AML-193 (cell line): ENCODE measurements around the gene RBM46.
"Not testable (repeated sequence)": the region's sequence is repeated elsewhere in the genome, so short reads cannot be mapped to it uniquely, and the experiment has no call there.

ENCODE experiments used
- DNase-seq, 2 experiments: peaks; one replicate each; lab custom pipeline; 2025; lab: John Stamatoyannopoulos, UW

RBM46 gene

DNA sequence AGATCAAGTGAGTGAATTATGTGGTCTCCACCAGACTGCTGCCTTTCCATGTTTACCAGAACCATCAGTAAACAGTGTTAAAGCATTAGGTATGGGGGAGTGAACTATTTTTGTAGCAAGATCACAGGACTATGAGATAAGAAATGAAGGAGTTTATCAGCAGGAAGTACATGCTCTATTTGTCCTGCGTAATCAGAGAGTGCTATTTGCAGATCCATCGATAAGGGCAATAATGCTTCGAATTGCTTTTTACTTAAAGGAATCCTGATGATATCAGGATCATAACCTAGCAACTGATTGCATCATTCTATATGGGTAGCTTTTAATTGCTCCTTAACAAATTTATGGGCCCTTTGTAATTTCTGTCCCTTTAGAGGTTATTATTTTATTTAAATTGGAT, 57.1 kb downstream of the RBM46 start:
- no peak for DNase-seq

DNA sequence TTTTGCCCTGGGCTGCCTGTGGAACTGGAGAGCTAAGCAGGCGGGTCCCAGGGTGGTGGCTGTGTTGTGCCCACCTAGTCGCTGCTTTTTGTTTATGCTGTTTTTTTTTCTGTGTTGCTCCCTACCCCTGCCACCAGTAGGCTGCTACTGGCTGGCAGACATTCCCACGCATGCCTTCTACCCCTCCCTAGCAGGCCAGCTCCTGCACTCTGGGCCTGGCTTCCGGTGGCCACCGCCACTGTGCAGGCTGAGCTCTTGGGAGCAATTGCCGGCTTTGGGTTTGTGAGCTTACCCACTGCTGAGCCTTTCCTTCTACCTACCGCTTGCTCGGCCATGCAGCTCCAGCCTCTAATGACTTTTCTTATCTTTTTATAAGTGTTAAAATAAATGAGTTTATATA, 57.6 kb downstream of the RBM46 start:
- no peak for DNase-seq

DNA sequence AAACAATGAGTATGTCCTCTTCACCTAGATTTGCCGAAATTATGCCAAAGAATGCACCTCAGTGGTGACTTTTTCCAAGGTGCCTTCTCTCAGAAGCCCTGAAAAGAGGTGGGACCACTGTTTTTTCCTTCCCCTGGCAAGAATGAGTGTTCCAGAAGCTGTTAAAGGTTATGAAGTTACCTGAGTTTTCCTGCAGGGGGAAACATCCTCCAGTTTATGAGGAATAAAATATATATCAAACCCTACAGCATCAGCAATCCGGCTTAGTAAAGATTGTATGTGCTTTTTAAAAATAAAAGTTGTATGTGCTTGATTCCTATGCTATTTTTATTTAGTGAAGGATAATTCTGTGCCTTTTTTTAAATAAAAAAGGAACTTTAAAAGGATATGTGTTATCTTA, 73.3 kb downstream of the RBM46 start:
- no peak for DNase-seq

DNA sequence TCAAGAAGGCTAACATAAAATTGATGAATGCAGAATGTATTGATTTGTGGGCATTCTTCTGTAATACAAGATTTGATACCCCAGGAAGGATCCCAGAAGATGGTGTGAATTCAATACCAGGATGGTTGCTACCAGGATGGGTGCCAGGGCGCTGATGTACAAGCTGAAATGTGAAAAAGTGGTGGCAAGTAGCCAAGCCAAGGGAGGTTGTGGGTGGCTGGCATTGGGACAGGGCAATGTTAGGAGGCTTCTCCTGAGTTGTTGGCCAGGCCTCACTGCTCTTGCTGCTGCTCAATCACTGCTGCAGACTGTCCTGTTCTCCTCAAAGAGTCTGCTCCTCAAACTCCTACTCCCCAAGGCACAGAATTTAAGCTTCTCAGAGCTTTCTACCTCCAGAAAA, 77.1 kb downstream of the RBM46 start:
- DNase-seq = no peak

DNA sequence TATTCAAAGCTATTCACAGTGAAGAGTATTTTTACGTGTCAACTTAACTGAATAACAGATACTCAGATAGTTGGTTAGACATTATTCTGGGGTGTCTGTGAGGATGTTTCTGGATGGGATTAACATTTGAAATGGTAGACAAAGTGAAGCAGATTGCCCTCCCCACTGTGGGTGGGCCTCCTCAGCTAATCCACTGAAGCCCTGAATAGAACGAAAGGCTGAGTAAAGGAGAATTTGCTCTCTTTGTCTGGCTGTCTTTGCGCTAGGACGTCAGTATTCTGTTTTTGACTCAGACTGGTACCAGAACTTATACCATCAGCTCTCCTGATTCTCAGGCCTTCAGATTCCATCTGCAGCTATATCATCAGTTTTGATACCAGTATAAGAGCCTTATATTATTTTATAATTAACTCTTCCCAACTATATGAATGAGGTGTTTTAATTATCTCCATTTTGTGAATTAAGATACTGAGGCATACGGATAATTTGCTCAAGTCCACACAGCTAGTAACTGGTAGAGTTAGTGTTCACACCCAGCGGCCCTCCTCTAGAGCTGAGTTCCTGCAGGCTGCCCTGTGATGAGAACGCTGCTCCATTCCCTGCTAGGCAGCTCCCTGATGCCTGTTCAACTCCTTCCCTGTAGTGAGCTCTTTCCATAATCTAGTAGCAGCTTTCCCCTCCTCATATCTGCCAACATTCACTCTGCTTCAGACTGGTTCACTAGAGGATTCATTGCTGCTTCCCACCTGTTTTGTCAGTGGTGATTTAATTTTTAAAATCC, 87.5 kb downstream of the RBM46 start:
- no peak for DNase-seq

DNA sequence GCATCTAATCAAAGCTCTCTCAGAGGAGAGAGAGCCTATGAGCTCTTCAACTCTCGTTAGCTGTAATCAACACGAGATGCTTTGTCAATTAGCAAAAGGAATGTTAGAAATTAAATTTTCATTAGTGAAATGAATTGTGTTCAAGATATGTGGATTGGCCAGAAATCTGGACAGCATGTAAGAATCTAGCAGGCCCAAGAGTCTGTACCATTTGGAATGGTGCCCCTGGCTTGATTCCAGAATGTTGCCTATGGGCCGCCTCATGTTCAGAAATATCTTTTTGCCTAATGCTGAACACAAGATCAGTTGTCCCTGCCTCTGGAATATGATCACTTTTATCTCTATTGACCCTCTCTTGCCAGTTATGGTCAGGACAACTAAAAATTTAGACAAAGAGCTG, 88.2 kb downstream of the RBM46 start:
- DNase-seq = no peak

DNA sequence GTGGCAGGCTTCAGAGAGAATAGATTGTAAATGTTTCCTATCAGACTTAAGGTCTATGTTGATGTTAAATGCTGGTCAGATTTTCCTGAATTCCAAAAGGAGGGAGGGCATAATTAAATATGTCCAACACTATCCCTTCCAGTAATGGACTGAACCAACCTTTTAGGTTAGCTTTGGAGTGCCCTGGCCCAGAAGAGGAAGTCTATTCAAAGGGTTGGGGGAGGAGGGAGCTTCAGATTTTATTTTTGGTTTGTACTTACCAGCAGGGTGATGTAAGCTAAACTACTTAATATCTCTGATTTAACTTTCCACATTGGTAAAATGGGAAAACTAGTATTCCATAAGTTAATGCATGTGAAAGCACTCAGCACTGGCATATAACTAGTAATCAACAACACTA, 91.1 kb downstream of the RBM46 start:
- no peak for DNase-seq

DNA sequence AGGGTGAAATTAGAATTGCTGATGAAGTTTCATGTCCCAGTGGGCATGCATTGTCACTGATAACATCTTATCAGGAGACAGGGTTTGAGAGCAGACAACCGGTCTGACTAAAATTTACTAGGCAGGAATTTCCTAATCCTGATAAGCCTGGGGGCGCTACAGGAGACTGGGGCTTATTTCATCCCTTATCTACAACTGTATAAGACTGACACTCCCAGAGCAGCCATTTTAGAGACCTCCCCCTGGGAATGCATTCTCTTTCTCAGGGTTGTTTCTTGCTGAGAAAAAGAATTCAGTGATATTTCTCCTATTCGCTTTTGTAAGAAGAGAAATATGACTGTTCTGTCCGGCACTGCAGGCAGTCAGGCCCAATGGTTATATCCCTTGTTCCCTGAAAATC, 93.0 kb downstream of the RBM46 start:
- not testable (repeated sequence) for DNase-seq

DNA sequence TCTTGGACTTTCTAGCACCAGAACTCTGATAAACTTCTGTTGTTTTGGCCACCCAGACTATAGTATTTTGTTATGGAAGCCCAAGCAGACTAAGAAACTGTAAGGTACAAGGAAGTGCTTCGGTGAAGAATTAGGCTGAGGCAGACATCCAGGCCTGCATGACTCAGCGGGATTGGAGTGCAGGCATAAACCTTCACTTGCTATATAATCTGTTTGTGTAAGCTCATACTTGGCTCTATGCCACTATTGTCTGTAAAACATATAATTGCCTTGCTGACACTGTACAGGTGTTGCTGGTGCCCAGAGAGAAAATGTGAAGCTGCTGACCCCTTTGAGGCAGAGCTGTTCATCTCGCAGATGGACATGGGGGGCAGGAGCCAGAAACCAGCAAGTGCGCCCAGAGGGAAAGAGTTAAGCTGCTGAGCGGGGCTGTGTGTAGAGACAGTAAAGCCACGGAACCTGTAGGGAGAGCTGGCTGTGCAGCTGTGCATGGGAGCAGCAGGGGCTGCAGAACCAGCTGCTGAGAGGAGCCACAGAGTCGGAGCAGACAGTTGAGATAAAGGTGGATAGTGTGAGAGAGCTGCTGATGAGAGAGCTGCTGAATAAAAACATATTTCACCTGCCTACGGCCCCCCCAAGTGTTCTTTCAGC, 96.2 kb downstream of the RBM46 start:
- no peak for DNase-seq
